CD4-positive, alpha-beta T cell (primary cell): ENCODE data around the gene SDK2. TPM values are rescaled to one million over a fixed set of nuclear protein-coding genes. Genes with fewer than 3 reads are reported as not detected.
"Not testable (repeated sequence)": the region's sequence is repeated elsewhere in the genome, so short reads cannot be mapped to it uniquely, and the experiment has no call there.

Experiments
- ATAC-seq: fragments of 200-7000 bp; cut with Tn5 transposase; one replicate; pipeline ENCODE4 v1.10.0; 2022; ENCODE audit warnings: mild to moderate bottlenecking; ENCODE audit not compliant: poor library complexity
- CTCF ChIA-PET: fragments of 350-600 bp; sonication (Branson Sonifier 250); formaldehyde crosslinking; loops from one replicate; lab custom pipeline; 2021; ENCODE audit warnings: antibody characterized with exemption, inconsistent platforms; lab: Charles Lee
- POLR2A ChIA-PET: fragments of 350-600 bp; sonication (Branson Sonifier 250); formaldehyde crosslinking; loops from one replicate; lab custom pipeline; 2021; ENCODE audit warnings: antibody characterized with exemption, inconsistent platforms; lab: Charles Lee
- DNase-seq, 14 experiments: peaks; one replicate each; pipeline ENCODE4 v3.0.0-alpha.2; 2013 to 2020; ENCODE audit warnings: mixed read lengths in 2 of 14
- H3K27ac ChIP-seq, 2 donors: one replicate each; pipeline versions ENCODE4 v1.5.1 to v1.7.0; 2013; ENCODE audit warnings: low read length in 2 of 2, low read depth in 1 of 2, mild to moderate bottlenecking in 1 of 2
- H3K27me3 ChIP-seq, 2 experiments: 1 replicate in 1 of 2; 2 replicates in 1 of 2; pipeline versions ENCODE4 v1.6.1 to v1.7.0; 2013; ENCODE audit warnings: low read length in 2 of 2, control low read depth in 1 of 2, mild to moderate bottlenecking in 1 of 2, moderate library complexity in 1 of 2; ENCODE audit not compliant: insufficient read depth in 2 of 2, control insufficient read depth in 1 of 2
- H3K36me3 ChIP-seq: one replicate; pipeline ENCODE4 v1.6.1; 2013; ENCODE audit warnings: low read length, control low read depth; ENCODE audit not compliant: insufficient read depth
- H3K4me1 ChIP-seq: one replicate; pipeline ENCODE4 v1.6.1; 2013; ENCODE audit warnings: low read length, control low read depth; ENCODE audit not compliant: insufficient read depth
- H3K4me3 ChIP-seq: one replicate; pipeline ENCODE4 v1.5.1; 2013; ENCODE audit warnings: mild to moderate bottlenecking, low read length, moderate library complexity
- H3K9me3 ChIP-seq, 2 experiments: 1 replicate in 1 of 2; 2 replicates in 1 of 2; pipeline versions ENCODE4 v1.6.1 to v1.7.0; 2013; ENCODE audit warnings: low read length in 2 of 2, mild to moderate bottlenecking in 2 of 2, control low read depth in 1 of 2, moderate library complexity in 1 of 2; ENCODE audit not compliant: control insufficient read depth in 1 of 2, insufficient read depth in 1 of 2
- H3K27ac Mint-ChIP-seq: one replicate; pipeline ENCODE4 v1.8.0; 2020; ENCODE audit warnings: mixed read lengths
- H3K27me3 Mint-ChIP-seq: one replicate; pipeline ENCODE4 v1.8.0; 2021; ENCODE audit warnings: mixed read lengths
- H3K36me3 Mint-ChIP-seq: one replicate; pipeline ENCODE4 v1.8.0; 2021; ENCODE audit warnings: low read depth, mixed read lengths
- H3K4me1 Mint-ChIP-seq: one replicate; pipeline ENCODE4 v1.8.0; 2021; ENCODE audit warnings: low read depth, mixed read lengths
- H3K4me3 Mint-ChIP-seq: one replicate; pipeline ENCODE4 v1.8.0; 2020; ENCODE audit warnings: mild to moderate bottlenecking, mixed read lengths
- H3K9me3 Mint-ChIP-seq: one replicate; pipeline ENCODE4 v1.8.0; 2020; ENCODE audit warnings: mixed read lengths
- CTCF ChIP-seq: fragments of 200-600 bp; IDR thresholded peaks from one replicate; pipeline ENCODE4 v1.8.0; 2022; ENCODE audit warnings: antibody characterized with exemption, mild to moderate bottlenecking
- intact Hi-C, 2 experiments: fragments of 100-400 bp; cut with DNase I in 1 of 2; cut with micrococcal nuclease in 1 of 2; formaldehyde crosslinking; loops; one replicate each; pipeline versions ENCODE4 v1.15.1 to v1.9.0; 2023 to 2025; cut with DNase I, micrococcal nuclease
- total RNA-seq, 174 experiments: library from RNA in 2 of 174; stranded (reverse) in 2 of 174; gene quantifications; one replicate each; pipeline ENCODE4 v1.2.3 and lab custom pipeline; 2021 to 2026

Gene SDK2
- total RNA-seq, 2 experiments from 2014 or later: 8.1 to 8.2 TPM

- CTCF ChIA-PET: interaction anchor here (0.6 to 3.7 kb wide), 12 partner anchors 37 to 830 kb away, joined by 3 to 39 read pairs (median 4); no protein-coding TSS in a partner anchor
- not testable (repeated sequence) for H3K36me3 ChIP-seq, H3K27ac ChIP-seq, H3K9me3 ChIP-seq, H3K4me3 Mint-ChIP-seq, H3K4me3 ChIP-seq, H3K4me1 ChIP-seq, H3K27ac Mint-ChIP-seq, H3K4me1 Mint-ChIP-seq, H3K36me3 Mint-ChIP-seq, H3K27me3 Mint-ChIP-seq, H3K9me3 Mint-ChIP-seq, H3K27me3 ChIP-seq
- POLR2A ChIA-PET: interaction anchor here (0.7 to 0.9 kb wide), 3 partner anchors 643 to 644 kb away, joined by 3 to 4 read pairs (median 3); no protein-coding TSS in a partner anchor
- intact Hi-C loops: loop anchor here (1.0 to 5.0 kb wide), 8 partner anchors 114 to 810 kb away; no protein-coding TSS in a partner anchor
- peak; percentile 87 for TF ChIP-seq CTCF
- DNase-seq (peak; percentile 54 to 85 (median 76)), ATAC-seq (peak; percentile 71)
These were observed 274.3 kb downstream of the SDK2 start for GRCh38 chr17:73369817-73370490.

- H3K36me3 Mint-ChIP-seq: no peaks in the 10 kb centered on the region
- Histone ChIP-seq H3K36me3 (no peaks in the 10 kb centered on the region), H3K27ac (no peak overlapping the region), H3K4me3 (no peak overlapping the region), H3K4me1 (no peaks in the 10 kb centered on the region), H3K9me3 (no peaks in the 10 kb centered on the region), H3K27me3 (no peaks in the 10 kb centered on the region)
- ChIA-PET POLR2A (interaction anchor here (0.9 kb wide), 1 partner anchor 642 kb away, joined by 3 read pairs; no protein-coding TSS in a partner anchor), CTCF (interaction anchor here (1.0 to 3.7 kb wide), 4 partner anchors 115 to 831 kb away, joined by 3 to 39 read pairs (median 4); no protein-coding TSS in a partner anchor)
- TF ChIP-seq CTCF: no peak
- H3K4me3 Mint-ChIP-seq: no peak overlapping the region
- no peaks in the 10 kb centered on the region for H3K9me3 Mint-ChIP-seq
- no peaks in the 10 kb centered on the region for H3K27me3 Mint-ChIP-seq
- no peak overlapping the region for H3K27ac Mint-ChIP-seq
- ATAC-seq (no peak), DNase-seq (no peak)
- intact Hi-C loops: loop anchor here in 1 of 2 experiments (1.0 kb wide), 1 partner anchor 642 kb away; no protein-coding TSS in a partner anchor
- H3K4me1 Mint-ChIP-seq: no peaks in the 10 kb centered on the region
These were observed 275.1 kb downstream of the SDK2 start for GRCh38 chr17:73369111-73369521.

GRCh38 chr17:73368085-73368631 lies 276.1 kb downstream of the SDK2 start:
- Histone ChIP-seq H3K27me3 (no peaks in the 10 kb centered on the region), H3K4me3 (no peak overlapping the region), H3K9me3 (no peaks in the 10 kb centered on the region), H3K4me1 (no peaks in the 10 kb centered on the region), H3K36me3 (no peaks in the 10 kb centered on the region), H3K27ac (no peak overlapping the region)
- ATAC-seq (no peak), DNase-seq (no peak)
- ChIA-PET CTCF (no interaction called here), POLR2A (no interaction called here)
- no peak for TF ChIP-seq CTCF
- no peak overlapping the region for H3K27ac Mint-ChIP-seq
- intact Hi-C loops: no loop called here
- no peaks in the 10 kb centered on the region for H3K36me3 Mint-ChIP-seq
- H3K9me3 Mint-ChIP-seq: no peaks in the 10 kb centered on the region
- no peaks in the 10 kb centered on the region for H3K4me1 Mint-ChIP-seq
- no peaks in the 10 kb centered on the region for H3K27me3 Mint-ChIP-seq
- no peak overlapping the region for H3K4me3 Mint-ChIP-seq
